HG03460 (cell line): ENCODE results near the gene DENND1B.

Experiments used
- ATAC-seq: cut with Tn5 transposase; IDR thresholded peaks from one replicate; pipeline ENCODE4 v1.9.1; 2021; ENCODE audit not compliant: unreplicated experiment

DENND1B gene

GRCh38 chr1:197686702-197687355 is 88.5 kb downstream of the DENND1B start:
- ATAC-seq, result no peak

GRCh38 chr1:197686231-197686630 is 89.0 kb downstream of the DENND1B start:
- ATAC-seq, result no peak

GRCh38 chr1:197685785-197686184 is 89.5 kb downstream of the DENND1B start:
- ATAC-seq, result no peak

GRCh38 chr1:197683895-197684553 is 91.3 kb downstream of the DENND1B start:
- no peak for ATAC-seq

GRCh38 chr1:197683280-197683679 is 92.0 kb downstream of the DENND1B start:
- ATAC-seq, result no peak

- no peak for ATAC-seq
These were observed 95.0 kb downstream of the DENND1B start for GRCh38 chr1:197680311-197680710.

- no peak for ATAC-seq
These were observed 97.5 kb downstream of the DENND1B start for GRCh38 chr1:197677752-197678295.

- ATAC-seq, result no peak
These were observed 98.0 kb downstream of the DENND1B start for GRCh38 chr1:197677313-197677712.

GRCh38 chr1:197675583-197676208 is 99.6 kb downstream of the DENND1B start:
- ATAC-seq, result no peak

- no peak for ATAC-seq
These were observed 101.0 kb downstream of the DENND1B start for GRCh38 chr1:197674286-197674685.

- ATAC-seq, result no peak
These were observed 102.0 kb downstream of the DENND1B start for GRCh38 chr1:197673292-197673691.

- ATAC-seq, result no peak
These were observed 102.9 kb downstream of the DENND1B start for GRCh38 chr1:197672347-197672746.

GRCh38 chr1:197671920-197672319 is 103.4 kb downstream of the DENND1B start:
- no peak for ATAC-seq

GRCh38 chr1:197671140-197671539 is 104.1 kb downstream of the DENND1B start:
- no peak for ATAC-seq

GRCh38 chr1:197666769-197667285 is 108.5 kb downstream of the DENND1B start:
- no peak for ATAC-seq

- ATAC-seq, result no peak
These were observed 110.9 kb downstream of the DENND1B start for GRCh38 chr1:197664391-197664790.

GRCh38 chr1:197663162-197663953 is 111.9 kb downstream of the DENND1B start:
- ATAC-seq, result no peak

- no peak for ATAC-seq
These were observed 114.9 kb downstream of the DENND1B start for GRCh38 chr1:197660389-197660788.

- ATAC-seq, result no peak
These were observed 116.1 kb downstream of the DENND1B start for GRCh38 chr1:197659171-197659570.

GRCh38 chr1:197649188-197649587 is 126.1 kb downstream of the DENND1B start:
- no peak for ATAC-seq

GRCh38 chr1:197638316-197638715 is 137.0 kb downstream of the DENND1B start:
- no peak for ATAC-seq
